Loucy (cell line): ENCODE results near the gene TOM1L2.

Source experiments
- EZH2phosphoT487 ChIP-seq: fragments of 200-600 bp; IDR thresholded peaks from 2 replicates; pipeline ENCODE4 v1.6.1; 2018; ENCODE audit warnings: antibody characterized with exemption, mild to moderate bottlenecking, moderate library complexity, borderline replicate concordance
- TF ChIP-seq, protein P1 (sequence below): fragments of 200-600 bp; sonication (generic); conservative IDR thresholded peaks from 2 replicates; pipeline ENCODE4 v1.5.1; 2014; ENCODE audit warnings: mild to moderate bottlenecking, antibody characterized with exemption, low read length

DNA sequence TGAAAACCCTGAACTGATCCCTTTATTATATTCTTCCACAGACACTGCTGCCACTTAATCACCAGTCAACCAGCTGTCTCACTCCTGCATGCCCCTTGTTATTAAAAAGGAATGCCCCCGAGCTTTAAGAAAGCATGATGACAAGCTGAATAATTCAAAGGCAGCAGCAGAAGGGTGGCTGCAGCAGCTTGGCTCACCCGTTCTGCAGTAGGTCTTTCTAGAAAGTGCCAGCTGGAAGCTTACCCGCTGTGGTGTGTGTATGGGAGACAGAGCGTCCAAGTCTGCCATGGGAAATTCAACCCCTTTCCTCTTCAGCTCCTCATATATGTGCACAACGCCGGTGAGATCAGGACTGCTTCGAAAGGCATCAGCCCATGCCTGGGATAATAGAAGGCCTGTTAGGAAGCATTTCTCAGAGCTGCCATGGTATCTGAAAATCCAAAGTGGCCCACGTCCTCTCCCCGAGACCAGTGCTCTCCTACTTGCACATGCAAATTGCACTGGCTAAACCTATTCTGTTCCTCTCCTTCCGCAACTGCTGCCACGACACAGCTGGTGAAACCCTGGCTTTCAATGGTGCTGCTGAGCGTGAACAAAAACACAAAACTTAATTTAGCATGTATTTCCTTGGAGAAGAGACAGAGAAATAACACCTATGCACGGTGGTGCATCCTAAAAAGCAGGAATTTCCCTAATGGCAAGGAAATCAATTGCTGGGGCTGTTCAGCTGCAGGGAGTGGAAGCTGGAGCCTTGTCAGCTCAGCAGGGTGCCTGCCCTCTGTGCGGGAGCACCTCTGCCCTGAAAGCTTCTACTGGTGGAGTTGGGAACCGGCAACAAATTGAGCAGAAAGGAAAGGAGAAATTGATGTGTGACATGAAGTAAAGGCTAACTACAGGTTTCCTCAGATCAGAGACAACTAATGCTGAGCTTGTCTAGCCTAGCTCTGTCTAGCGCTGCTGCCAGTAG is 87.5 kb downstream of the TOM1L2 start:
- TF ChIP-seq, protein P1, sequence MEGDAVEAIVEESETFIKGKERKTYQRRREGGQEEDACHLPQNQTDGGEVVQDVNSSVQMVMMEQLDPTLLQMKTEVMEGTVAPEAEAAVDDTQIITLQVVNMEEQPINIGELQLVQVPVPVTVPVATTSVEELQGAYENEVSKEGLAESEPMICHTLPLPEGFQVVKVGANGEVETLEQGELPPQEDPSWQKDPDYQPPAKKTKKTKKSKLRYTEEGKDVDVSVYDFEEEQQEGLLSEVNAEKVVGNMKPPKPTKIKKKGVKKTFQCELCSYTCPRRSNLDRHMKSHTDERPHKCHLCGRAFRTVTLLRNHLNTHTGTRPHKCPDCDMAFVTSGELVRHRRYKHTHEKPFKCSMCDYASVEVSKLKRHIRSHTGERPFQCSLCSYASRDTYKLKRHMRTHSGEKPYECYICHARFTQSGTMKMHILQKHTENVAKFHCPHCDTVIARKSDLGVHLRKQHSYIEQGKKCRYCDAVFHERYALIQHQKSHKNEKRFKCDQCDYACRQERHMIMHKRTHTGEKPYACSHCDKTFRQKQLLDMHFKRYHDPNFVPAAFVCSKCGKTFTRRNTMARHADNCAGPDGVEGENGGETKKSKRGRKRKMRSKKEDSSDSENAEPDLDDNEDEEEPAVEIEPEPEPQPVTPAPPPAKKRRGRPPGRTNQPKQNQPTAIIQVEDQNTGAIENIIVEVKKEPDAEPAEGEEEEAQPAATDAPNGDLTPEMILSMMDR, result no peak
- TF ChIP-seq EZH2phosphoT487, result no peak
